GM18508 (cell line): ENCODE results near the gene APBA3.

Source experiments
- ATAC-seq: cut with Tn5 transposase; IDR thresholded peaks from one replicate; pipeline ENCODE4 v1.9.1; 2021; ENCODE audit warnings: moderate number of reproducible peaks; ENCODE audit not compliant: insufficient read depth, unreplicated experiment

Gene APBA3

GRCh38 chr19:3753631-3754410 lies 7.7 kb downstream of the APBA3 start:
- no peak for ATAC-seq

- no peak for ATAC-seq
These were observed 9.0 kb downstream of the APBA3 start for GRCh38 chr19:3752492-3752891.

- ATAC-seq, result no peak
These were observed 10.3 kb downstream of the APBA3 start for GRCh38 chr19:3751236-3751635.

- ATAC-seq, result no peak
These were observed 11.3 kb downstream of the APBA3 start for GRCh38 chr19:3750211-3750610.

GRCh38 chr19:3748965-3749364 lies 12.5 kb downstream of the APBA3 start:
- ATAC-seq, result no peak

- no peak for ATAC-seq
These were observed 15.0 kb downstream of the APBA3 start for GRCh38 chr19:3746371-3747056.

- no peak for ATAC-seq
These were observed 16.0 kb downstream of the APBA3 start for GRCh38 chr19:3745363-3746045.

- no peak for ATAC-seq
These were observed 18.0 kb downstream of the APBA3 start for GRCh38 chr19:3743486-3743885.

- ATAC-seq, result no peak
These were observed 21.1 kb downstream of the APBA3 start for GRCh38 chr19:3740431-3740830.

- ATAC-seq, result no peak
These were observed 22.8 kb downstream of the APBA3 start for GRCh38 chr19:3738477-3739220.

- no peak for ATAC-seq
These were observed 23.8 kb downstream of the APBA3 start for GRCh38 chr19:3737487-3738205.

- ATAC-seq, result no peak
These were observed 25.3 kb downstream of the APBA3 start for GRCh38 chr19:3736106-3736724.

- ATAC-seq, result no peak
These were observed 27.2 kb downstream of the APBA3 start for GRCh38 chr19:3734310-3734600.

- no peak for ATAC-seq
These were observed 27.8 kb downstream of the APBA3 start for GRCh38 chr19:3733549-3734309.

GRCh38 chr19:3732108-3732507 lies 29.4 kb downstream of the APBA3 start:
- no peak for ATAC-seq

- no peak for ATAC-seq
These were observed 31.0 kb downstream of the APBA3 start for GRCh38 chr19:3730457-3730958.

GRCh38 chr19:3725640-3726310 lies 35.7 kb downstream of the APBA3 start:
- no peak for ATAC-seq

- ATAC-seq, result no peak
These were observed 36.4 kb downstream of the APBA3 start for GRCh38 chr19:3725121-3725520.
